OCI-LY1 (cell line): ENCODE data around the gene SVOP.
"Not testable (repeated sequence)": the region's sequence is repeated elsewhere in the genome, so short reads cannot be mapped to it uniquely, and the experiment has no call there.

Source experiments
- CTCF ChIP-seq: fragments of 200-600 bp; sonication (generic), shearing (Covaris generic); IDR thresholded peaks from 2 replicates; pipeline ENCODE4 v1.5.1; 2017; ENCODE audit warnings: mild to moderate bottlenecking, antibody characterized with exemption, low read length, moderate library complexity, mixed read lengths
- EZH2 ChIP-seq: fragments of 200-600 bp; sonication (generic), shearing (Covaris generic); IDR thresholded peaks from 2 replicates; pipeline ENCODE4 v1.8.0; 2017; ENCODE audit warnings: borderline replicate concordance, mixed run types, mild to moderate bottlenecking, antibody characterized with exemption, low read length, moderate library complexity, mixed read lengths

GRCh38 chr12:108990103-108990502 lies 30.8 kb downstream of the SVOP start:
- not testable (repeated sequence) for TF ChIP-seq CTCF, EZH2
